HG03175 (cell line): ENCODE results near the gene PCSK2.

Experiments
- ATAC-seq: cut with Tn5 transposase; IDR thresholded peaks from one replicate; pipeline ENCODE4 v1.9.1; 2021; ENCODE audit warnings: mild to moderate bottlenecking, moderate library complexity; ENCODE audit not compliant: unreplicated experiment

PCSK2 gene

DNA sequence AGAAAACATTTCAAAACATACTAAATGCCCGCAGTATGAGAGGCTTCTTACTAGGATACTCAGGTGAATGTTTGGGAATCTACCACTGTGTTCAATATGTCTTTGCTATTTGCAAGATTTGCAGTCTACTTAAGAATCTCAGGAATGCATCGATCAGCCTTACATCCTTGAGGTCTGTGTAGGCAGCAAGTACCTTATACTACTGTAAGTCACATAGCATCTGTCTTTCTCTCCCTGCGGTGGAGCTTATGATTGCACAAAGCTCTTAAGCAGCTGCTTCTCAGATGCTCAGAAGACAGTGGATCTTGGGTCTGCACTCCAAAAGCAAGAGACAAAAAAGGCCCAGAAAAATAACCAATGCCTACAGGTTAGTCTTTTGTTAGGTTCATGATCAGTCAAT, 21.4 kb downstream of the PCSK2 start:
- ATAC-seq = no peak

DNA sequence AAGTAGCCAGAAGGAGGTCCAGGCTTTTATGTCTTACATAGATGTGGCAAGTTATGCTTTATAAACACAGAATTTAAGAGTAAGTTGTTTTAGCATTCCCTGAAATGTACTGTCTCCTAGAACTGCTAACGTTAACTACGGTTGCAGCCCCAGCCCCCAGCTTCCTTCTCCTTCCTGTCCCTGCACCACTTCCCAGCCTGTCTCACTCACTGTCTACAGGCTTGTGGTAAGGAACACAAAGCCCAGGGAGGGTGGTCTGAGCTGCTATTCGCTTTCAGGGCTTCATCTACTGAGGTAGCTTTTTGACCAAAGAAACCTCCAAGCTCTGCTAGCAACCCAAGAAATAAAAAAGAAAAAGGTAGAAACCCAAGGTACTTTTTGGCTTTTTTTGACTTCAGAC, 35.9 kb downstream of the PCSK2 start:
- no peak for ATAC-seq

DNA sequence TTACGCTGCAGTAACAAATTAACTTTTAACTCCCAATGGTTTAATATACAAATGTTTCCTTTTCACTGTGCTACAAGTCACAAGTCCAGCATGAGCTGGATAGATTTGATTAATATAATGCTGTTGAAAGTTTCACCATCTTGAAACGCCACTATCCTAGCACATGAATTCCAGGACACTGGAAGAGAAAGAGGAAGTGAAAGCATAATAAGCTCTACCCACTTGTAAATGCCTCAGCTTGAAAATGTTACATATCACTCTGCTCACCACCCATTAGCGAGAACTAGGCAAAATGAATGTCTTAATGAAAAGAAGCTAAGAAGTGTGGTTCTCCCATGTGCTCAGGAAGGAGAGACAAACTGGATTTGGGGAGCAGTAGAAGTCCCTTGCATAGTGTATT, 46.9 kb downstream of the PCSK2 start:
- no peak for ATAC-seq

DNA sequence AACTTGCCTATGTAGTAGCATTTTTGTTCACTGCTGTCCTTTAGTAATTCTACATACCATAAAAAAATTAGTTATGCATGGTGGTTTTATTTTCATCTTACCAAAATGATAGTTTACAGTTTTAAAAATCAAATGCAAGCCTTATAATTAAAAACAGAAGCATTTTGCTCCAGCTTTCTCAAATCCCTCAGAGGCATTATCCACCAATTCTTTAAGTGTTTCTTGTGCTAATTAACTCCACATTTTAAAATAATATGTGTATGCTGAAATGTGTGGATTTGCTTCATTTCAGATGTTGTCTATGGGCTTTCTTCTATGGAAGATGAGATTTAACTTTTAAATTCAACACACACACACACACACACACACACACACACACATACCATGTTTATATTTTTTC, 49.3 kb downstream of the PCSK2 start:
- ATAC-seq = no peak

DNA sequence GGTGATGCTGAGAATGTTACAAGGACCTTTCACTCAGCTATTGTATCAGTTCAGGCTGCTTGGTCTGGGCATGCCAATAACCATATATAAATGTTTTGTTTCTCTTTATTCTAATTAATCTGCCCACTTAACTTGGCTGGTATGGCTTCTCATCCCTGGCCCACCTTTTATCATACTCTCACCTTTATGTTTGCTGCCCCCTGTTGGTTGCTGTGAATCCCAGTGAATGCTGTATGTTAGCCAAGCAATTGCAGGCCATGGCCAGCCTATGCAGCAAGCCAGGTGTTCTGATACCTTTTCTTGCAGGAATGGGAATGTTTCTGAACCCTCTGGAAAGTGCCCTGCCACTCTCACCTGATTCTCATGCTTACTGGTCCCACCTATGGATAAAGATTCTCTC, 54.6 kb downstream of the PCSK2 start:
- no peak for ATAC-seq

DNA sequence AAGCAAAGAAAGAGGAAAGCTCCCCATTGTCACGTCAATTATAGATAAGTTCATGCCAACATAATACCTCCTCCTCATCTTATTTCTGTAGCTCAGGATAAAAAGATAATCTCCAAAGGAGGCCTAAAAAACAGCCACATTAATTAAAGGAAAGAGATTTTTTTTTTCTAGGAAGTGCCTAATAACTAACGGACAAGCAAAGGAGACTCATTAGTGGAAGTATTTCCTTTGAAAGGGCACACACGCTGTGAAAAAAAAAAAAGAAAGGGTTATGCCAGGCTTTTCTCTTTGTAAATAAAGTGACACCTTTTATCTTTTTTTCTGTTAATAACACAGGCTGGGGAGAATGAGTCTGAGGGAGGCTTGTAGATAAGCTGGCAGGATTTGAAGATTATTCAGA, 55.7 kb downstream of the PCSK2 start:
- ATAC-seq = no peak

DNA sequence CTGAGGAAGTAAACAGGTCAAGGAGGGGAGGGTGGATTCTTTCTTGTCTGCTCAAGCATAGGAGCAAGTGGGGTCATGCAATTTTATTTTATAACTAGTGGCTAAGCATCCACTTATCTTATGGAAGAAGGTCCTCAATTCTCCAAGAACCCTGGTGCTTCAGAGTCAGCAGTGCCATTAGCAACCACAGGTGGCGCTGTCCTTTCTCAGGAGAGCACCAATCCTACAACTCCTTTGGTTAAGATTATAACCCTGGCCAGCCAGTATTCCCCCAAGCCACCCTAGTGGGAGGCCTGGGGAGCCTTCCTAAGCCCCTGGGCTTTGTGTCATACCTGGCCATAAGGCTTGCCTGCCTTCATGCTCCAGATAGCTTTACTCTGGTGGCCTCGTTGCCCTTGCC, 60.7 kb downstream of the PCSK2 start:
- no peak for ATAC-seq

DNA sequence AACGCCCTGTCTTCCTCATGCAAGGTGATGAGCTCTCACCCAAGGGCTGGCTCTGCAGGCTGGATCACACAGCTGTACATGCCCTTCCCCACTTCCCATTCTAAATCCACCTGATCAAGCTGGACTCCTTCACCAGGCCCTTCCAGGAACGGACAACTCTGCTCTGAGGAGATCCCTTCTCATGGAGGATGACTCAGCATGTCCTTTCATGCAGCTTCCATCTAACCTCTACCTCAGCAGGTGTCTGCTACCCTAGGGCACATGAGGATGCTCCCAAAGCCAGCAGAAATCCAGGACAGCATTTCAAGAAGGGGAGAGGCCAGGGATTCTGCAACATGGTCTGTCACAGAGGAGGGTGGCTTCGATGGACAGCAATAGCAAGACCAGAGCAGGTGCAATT, 61.2 kb downstream of the PCSK2 start:
- ATAC-seq = no peak

DNA sequence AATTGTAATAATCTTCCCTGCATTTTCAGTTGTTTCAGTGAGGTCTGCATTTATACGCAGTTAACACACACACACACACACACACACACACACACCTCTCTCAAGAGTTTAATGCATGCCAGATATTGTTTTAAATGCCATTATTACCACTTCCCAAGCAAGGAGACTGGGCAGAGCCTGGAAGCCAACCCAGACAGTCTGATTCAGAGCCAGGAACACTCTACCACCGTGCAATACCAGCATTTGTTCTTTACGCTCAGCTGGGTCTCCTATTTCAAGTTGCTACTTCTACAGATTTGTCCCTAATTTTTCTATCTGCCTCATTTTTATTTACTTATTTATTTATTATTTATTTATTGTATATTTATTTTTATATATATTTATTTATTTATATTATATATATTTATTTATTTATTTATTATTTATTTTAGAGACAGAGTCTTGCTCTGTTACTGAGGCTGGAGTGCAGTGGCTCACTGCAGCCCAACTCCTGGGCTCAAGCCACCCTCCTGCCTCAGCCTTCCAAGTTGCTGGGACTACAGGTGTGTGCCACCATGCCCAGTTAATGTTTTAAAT, 68.4 kb downstream of the PCSK2 start:
- ATAC-seq = no peak

DNA sequence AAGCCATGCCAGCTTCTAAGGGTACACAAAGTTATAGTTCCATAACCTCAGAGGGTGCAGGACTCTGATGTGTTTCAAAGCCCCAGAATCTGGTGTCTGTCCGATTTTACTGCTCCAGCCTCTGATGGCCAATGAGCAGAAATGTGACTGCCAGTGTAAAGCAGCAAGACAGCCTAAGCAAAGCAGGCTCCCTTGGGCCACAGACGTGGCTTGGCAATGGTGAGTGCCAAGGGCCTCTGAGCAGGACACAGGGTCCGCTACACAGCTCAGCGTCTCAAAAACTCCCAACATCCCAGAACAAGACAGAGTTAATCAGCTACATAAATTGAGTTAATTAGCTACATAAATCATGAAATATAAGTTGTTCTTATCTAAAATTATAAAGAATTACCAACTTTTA, 69.2 kb downstream of the PCSK2 start:
- ATAC-seq = no peak

DNA sequence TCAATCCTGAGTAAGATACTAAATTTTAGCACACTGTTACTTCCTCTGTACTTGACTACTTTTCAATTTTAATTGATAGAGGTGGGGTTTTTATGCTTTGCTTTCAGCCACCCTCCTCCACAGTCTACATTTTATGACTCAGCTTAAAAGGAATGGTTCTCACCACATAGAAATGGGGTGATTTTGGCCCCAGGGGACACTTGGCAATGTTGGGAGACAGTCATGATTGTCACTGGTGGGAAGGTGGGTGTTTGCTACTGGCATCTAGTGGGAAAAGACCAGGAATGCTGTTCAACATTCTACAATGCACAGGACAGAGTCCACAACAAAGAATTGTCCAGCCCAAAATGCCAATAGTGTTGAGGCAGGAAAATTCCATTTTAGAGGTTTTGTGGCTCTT, 71.3 kb downstream of the PCSK2 start:
- ATAC-seq = no peak

DNA sequence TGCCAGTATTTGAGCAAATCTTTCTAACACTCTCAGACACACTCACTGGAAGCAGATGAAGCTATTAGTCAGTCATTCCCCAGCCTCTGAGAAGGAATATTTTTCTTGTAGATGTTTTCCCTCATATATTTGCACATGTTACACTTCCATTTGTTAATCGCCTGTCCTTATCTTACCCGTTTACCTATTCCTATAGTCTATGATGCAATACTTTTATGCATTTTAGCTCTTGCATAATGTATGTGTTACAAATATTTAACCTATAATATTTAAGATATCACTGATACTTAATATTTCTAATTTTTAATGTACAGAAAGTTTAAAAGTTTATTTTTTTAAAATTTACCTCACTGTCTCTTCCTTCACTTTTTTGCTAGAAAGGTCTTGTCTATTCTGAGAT, 71.9 kb downstream of the PCSK2 start:
- no peak for ATAC-seq

DNA sequence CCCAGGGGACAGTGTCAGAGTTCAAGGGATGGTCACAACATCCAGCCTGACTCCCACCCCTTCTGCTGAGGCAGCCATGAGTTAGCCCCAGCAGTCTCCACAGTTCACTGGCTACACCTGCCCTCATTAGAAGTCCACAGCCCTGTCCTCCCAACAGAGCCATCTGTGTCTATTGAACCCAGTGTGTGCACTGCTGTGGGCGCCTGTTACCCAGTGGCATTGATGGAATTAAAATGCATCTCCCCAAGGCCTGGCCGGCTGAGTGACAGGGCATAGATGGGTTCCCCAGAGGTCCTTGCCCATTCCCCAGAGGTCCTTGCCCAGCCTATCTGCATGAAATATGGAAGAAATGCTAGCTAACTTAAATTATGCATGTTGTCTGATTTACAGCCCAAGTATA, 73.3 kb downstream of the PCSK2 start:
- no peak for ATAC-seq

DNA sequence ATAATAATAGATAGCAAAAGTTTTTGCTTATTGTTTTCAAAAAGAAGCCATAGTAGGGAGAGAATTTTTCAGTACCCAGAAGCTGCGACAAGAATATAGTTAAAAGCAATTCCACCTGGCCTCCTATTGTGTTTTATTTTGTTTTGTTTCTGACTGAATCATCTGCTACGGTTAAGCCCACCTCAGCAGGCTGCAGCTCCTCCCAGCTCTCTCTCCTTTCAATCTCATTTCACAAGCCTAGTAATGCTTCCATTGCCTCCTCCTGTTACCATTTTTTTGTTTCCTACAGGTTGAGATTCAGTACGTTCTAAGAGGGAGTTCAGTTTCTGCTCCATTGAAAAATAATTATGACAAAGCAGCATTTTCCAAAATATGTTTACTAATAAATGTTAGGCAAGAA, 77.9 kb downstream of the PCSK2 start:
- no peak for ATAC-seq

DNA sequence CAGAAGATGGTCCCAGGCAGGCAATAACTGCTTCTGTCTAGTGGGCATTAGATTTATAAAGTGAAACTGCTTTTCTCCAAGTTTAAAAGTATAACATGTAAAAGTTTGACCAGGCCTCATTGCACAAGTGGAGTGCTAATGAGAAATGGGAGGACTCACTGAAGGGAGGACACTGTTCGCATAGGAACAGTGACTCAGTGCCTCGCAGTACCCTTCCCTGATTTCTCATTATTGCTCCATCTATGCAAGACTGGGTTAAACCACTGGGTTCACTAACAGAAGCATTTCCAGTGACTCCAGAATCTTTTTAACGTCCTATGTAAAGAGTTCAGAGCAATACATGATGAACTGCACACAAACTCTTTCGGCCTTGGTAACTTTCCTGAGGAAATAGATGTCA, 79.6 kb downstream of the PCSK2 start:
- no peak for ATAC-seq

DNA sequence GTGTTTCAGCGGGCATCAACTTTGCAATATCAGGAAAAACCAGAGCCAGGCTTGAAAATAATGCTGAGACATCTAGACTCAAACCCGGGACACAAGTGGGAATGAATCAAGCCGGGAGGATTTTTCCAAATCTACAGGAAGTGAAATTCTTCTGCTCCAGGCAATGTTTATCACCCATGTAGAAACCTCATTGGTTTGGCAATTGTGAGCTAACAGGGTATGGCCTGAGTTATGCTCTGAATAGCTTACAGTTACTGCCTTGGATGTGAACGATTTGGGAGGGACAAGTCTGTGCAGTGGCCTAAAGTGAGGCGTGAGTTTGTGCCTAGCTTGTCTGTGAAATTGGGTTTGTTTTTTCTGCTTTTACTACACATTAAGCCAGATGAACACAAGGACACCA, 87.4 kb downstream of the PCSK2 start:
- ATAC-seq = no peak

DNA sequence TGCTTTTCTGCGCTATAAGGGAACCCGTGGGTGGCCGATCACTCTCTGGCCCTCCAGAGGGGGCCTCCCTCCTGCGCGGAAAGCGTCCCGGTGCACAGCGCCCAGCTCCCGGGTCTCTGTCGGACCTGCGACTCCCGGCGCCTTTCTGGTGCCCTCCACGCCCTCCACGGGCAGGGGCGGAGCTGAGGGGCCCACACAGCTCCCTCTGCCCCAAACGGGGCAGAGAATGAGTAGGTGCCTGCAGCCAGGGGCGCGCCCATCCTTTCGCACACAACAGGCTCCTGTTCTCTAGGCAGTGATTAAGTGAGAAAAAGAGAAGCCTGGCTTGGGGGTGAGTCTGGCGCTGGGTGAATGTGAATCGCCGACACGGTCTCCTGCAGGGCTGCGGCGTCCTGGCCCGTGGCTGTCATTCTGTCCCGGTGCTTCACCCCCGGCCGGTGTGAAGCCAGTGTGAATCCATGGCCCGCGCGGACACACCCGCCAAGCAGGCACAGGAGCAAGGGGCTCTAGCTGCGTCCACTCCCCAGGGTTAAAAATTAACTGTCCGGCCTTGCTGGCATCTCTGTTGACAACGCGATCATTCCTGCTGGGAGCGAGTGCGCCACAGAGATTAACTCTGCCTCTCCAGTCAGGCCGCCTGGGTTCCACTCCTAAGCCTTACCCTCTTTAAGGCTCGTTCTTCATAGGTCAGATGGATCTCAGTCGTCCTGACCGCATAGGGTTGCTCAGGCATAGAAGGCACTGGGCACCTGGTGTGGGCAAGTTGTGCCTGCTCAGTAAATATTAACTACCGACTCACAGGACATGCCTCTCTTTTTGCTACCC, 88.8 kb downstream of the PCSK2 start:
- no peak for ATAC-seq

DNA sequence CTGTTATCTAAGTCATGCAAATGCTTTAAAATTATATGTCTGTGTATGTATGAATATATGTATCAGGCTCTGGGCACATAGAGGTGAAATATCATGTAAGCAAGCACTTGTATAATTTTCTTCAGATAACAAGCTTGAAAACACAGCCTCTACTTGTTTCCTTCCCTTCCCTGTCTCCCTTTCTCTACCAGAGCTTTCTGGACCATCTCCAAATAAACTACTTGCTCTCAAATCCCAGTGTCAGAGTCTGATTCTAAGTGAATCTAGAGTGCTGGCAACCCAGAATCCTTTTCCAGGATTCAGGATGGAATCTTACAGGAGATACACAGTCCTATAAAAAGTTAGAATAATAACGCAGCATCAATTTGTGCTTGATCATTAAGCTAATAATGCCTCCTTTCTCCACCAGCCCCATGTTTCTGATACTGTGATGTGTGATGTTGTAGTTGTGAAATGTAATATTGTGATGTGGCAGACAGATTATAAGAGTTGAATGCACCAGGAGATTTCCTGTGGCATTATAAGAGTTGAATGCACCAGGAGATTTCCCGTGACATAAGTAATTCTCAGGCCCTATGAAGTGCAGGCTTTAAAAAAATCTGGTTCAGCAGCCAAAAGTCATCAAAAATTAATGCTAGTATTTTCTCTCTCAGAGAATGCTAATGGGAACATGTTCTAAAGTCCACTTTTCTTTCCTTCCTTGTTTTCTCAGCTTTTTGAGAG, 89.6 kb downstream of the PCSK2 start:
- ATAC-seq = no peak

DNA sequence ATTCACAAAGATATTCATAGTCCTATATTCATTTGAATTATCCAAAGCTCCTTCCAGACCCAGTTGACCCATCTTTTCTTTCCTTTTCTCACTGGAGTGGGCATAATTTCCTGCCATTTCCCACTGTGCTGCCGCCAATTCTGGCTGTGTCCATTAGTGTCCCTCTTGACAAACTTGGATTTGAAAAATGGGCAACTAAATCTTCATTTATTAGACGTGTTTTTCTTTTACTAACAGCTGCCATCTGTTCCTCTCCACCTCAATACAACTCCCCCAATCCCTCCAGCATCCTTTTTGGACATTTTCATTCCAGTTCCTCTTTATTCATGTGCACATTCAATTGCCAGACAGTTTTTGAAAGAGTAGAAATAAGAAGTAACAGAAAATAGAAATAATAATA, 90.5 kb downstream of the PCSK2 start:
- no peak for ATAC-seq

DNA sequence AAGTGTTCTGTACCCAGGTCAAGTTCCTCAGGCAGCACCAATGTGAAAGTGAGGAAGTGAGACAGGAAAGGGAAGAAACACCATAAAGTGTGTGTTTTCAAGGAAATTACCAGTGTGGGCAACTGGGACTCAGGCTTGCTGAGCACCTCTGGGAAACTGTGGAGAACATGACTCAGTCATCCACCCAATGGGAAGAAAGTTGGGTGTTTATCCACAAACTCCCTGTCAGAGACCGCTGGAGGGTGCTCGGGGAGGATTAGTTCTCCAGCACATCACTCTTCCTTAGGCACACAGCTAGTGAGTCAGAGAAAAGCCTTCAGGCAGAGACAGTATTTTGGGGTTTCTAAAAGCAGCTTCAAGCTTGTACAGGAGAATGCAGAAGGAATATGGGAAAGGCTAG, 93.6 kb downstream of the PCSK2 start:
- no peak for ATAC-seq

DNA sequence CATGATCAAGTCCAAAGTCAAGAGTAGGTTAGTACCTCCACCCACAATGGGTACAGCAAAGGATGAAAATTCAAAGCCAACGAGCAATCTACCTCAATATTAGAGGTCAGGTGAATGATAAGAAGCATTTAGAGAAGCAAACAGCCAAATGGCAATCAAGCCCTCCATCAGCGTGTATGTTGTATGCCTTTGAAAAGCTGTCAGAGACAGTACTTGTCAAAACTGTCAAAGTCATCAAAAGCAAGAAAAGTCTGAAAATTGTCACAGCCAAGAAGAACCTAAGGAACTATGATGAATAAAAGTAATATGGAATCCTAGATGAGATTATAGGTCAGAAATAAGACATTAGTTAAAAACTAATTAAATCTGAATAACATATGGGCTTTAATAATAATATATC, 99.3 kb downstream of the PCSK2 start:
- no peak for ATAC-seq
